HTR-8/SVneo (cell line): Measurements from ENCODE around the gene AGTPBP1.

Source experiments
- DNase-seq: peaks from one replicate; pipeline ENCODE4 v3.0.0; 2011; ENCODE audit warnings: low spot score, mixed read lengths; ENCODE audit not compliant: insufficient read length
- FAIRE-seq: peaks from 2 replicates; lab custom pipeline; 2011; peaks lifted over from hg19 to GRCh38; lab: Jason Lieb, UNC

Gene AGTPBP1

DNA sequence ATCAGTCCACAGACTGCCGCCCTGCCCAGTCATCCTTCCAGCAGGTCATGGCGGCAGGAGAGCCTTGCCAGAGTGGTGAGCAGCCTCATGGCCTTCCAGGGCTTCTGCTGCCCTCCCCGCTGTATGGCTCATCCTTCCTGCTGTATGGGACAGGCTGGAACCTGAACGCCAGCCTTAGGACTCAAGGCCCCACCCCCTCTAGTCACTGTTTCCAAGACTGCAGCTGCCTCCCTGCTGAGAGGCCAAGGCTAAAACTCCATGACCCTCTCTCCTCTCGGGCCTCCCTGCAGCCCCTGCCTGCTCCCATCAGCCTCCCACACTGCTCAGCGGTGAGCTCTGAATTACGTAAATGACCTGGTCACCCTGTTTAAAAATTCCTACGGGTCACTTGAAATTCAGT is 227.5 kb downstream of the AGTPBP1 start:
- FAIRE-seq (no peak), DNase-seq (no peak)

DNA sequence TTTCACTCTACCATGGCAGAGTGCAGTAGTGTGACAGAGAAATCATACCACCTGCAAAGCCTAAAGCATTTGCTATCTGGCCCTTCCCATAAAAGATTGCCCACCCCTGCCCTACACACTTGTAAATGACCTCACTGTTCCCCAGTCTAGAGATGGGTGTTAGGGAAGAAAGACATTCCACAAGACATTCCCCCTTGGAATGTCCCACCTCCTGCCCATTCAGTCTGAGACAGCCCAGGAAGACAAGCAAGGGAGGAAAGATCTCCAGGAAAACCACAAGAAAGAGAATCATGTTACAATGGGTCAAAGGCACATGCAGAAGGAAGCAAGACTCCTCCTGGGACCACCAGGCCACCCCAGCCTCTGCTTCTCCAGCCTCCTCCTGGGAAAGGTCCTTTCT is 230.0 kb downstream of the AGTPBP1 start:
- no peak for DNase-seq
- FAIRE-seq, result no peak

DNA sequence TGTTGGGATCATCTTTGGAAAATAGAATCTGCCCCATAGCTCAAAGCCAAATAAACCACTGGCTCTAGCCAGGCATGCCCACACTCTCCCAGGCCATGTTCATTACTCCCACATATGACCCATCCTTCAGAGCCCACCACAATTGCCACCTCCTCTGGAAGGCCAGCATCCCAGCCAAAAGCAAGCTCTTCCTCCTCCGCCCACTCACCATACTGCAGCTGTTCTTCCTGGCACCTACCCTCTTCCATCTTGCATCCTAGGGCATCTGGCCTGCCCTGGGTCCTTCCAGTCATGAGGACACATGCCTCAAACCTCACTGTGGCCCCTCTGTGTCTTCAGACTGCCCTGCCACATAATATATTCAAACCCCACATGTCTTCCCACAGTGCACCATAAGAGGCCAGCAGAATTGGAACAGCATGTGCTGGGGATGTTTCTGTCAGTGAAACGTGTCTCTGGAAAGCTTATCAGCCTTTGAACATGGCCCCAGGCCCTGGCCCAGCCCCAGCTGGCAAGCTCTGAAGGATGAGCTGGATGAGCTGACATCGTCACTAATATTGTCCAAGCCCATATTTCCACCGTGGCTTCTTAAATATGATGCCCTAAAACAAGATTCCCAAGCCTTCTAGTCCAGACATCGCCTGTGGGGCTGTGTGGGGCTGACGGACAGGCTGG is 230.8 kb downstream of the AGTPBP1 start:
- no peak for DNase-seq
- no peak for FAIRE-seq

DNA sequence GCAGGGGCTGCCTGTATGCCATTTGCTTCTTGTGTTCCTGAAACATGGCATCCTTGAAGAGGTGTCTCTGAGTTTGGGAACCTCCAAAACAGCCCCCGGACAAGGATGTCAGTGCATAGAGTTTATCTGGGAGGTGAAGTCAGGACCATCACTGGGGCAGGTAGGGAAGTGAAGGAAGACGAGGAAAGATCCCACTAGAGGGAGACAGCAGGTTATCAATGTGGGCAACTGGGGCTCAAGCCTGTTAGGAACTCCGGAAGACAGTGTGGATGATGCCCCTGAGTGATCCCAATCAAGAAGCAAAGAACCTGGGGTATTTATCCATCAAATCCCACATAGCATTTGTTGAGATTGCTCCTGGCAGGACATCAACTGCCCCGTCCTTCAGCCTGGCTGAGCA is 233.1 kb downstream of the AGTPBP1 start:
- no peak for DNase-seq
- FAIRE-seq, result no peak

DNA sequence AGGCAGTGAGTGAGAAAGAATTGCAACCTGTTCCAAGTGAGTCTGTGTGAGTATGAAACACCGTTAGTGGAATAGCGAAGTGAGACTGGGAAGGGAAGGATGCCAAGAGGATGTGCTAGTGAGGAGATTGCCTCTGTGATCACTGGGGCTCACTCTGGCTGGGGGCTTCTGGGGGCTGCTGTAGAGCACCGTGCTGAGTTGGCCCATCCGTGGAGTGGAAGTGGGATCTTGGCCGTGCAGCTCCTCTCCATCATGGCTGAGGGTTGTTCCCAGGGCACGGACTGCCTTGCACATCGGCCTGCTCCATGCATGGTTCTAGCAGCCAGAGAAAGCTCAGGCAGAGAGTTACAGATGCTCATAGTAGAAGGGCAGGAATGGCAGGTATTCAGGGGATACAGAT is 236.1 kb downstream of the AGTPBP1 start:
- DNase-seq (no peak), FAIRE-seq (no peak)

DNA sequence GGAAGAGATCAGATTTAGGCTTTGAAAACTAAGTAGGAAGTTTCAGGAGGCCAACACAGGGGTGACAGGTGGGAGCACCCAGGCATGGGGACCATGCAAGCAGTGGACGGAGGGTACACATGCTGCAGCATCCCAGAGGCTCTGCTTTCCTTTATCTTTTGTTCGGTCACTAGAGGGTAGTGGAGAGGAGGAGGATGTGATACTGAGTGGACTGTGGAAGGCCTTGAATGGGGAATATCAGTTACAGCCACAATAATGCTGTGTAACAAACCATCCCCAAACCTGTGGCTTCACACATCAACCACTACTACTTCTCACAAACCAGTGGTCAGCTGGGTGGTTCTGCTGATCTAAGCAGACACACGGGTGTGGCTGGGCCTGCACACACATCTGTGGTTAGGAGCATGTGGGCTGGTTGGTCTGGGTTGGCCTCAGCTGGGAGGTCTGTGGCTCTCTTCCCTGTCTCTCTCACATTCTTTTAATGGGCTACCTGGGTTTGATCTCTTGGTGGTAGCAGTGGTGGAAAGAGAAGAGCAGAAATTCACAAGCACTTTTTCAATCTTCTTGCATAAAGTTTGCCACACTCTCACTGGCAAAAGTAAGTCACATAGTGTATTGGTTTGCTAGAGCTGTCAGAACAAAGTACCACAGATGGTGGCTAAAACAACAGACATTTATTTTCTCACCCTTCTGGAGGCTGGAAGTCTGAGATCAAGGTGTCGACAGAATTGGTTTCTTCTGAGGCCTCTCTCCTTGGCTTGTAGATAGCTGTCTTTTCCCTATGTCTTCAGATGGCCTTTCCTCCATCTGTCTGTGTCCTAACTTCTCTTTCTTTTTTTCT is 238.7 kb downstream of the AGTPBP1 start:
- DNase-seq (no peak), FAIRE-seq (no peak)

DNA sequence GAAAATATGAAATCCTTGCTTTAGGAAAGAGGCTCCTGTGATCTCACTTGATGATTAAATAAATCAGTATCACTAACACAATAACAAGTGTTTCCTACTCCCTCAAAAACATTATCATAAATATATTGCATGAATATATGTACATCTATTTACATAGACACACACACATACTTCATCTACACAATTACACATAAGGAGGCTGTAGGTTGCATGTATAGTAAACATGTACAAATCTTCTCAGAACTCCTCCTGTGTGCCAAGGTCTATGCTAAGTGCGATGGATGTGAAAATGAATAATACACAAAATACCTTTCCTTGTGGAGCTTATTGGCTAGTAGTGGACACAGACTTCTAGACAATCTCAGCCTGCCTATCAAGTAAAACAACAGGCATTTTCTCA is 239.9 kb downstream of the AGTPBP1 start:
- no peak for FAIRE-seq
- no peak for DNase-seq

DNA sequence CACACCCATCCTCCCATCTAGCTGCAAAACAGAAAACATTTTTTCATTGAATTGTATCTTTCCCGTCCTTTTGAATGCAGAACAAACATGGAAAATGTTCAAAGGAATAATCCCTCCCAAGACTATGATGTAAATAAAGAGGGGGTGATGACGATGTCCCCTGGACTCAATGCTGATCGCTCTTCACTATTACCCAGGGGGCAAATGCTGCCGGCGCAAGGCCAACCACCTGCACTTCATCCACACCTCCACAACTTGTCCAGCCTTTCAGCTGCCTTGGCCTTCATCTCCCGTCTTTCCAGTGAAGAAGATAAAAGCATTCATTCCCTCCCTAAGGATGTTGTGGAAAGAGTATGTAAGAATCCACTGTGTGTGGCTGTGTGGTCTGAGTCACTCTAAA is 240.3 kb downstream of the AGTPBP1 start:
- DNase-seq (no peak), FAIRE-seq (no peak)
